CD4-positive, alpha-beta T cell treated with Interleukin-4 for 4 hours (primary cell): ENCODE data around the gene DDC.
A peak's percentile ranks its signal among the peaks of the same experiment; 100 is the strongest.
"Not testable (repeated sequence)": the region's sequence is repeated elsewhere in the genome, so short reads cannot be mapped to it uniquely, and the experiment has no call there.

Experiments
- DNase-seq: peaks from one replicate; pipeline ENCODE4 v3.0.0-alpha.2; 2020

DDC gene

DNA sequence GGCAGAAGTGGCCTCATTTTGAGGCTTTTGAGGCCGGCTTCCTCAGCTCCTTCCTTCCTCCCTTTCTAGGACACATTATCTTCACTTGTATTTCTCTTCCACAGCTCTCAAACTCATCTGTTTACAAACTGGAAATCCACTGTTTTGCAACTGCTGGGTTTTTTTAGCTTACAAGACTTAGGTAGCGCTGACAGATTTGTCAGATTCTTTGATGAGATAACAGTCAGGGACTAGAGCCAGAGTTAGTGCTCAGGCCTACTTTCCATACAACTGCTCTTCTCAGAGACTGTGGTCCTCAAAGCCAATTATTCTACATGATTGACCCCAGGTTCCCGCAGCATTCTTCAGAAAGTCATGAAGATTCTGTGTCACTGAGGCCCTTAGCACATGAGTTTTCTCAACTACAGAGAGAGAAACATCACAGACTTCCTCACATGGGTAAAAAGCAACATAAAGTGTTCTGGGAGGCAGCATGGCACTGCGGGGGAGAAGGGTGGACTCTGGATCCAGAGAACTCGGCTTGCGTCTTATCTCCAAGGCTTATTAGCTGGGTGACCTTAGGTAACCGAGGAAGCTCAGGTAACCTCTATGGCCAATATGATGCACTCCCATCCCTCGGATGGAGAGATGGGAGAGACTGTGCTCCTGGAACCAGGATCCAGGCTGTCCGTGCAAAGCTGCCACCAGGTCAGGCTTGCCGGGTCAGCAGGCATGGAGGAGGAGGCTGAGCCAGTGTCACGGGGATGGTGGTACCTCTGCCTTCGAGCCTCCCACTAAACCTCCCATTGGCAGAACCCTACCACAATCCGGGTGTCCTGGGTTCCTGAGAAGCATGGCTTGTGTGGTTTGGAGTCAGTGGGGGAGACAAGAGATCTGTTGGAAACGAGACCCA lies 10.5 kb downstream of the DDC start:
- DNase-seq, result no peak

DNA sequence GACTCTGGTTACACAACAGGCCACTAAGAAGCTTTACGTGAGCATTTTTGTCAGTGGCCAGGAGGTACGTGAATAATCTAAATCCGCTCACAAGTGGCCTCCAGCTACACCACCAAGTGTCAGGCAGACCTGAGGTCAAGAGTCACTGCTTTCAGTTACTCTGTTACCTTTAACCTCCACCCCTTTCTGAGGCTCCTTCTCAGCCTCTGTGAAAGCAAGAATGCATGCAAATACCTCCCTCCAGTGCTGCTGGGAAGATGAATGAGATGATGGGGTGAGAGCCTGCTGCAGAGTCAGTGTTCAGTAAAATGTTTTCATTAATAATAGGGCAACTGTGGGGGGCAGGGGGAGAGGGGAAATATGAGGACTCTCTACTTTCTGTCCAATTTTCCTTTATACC lies 11.2 kb downstream of the DDC start:
- no peak for DNase-seq

DNA sequence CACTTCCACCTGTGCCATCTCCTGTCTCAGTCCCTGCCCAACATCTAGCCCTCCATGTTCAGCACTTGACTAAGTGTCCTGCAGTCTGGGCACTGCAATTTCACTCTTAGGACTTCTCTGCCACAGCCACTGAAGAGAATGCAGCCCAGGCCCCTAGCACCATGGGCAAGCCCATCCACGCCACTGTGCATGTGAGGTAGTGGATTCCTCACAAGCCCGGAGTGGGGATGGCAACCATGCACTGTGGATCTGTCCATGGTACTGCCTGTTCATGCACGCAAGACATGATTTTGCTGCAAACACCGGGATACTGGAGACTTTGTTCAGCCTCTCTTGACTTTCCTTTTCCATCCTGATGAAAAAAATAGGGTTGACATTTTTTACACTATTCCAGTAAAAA lies 12.3 kb downstream of the DDC start:
- DNase-seq, result no peak

DNA sequence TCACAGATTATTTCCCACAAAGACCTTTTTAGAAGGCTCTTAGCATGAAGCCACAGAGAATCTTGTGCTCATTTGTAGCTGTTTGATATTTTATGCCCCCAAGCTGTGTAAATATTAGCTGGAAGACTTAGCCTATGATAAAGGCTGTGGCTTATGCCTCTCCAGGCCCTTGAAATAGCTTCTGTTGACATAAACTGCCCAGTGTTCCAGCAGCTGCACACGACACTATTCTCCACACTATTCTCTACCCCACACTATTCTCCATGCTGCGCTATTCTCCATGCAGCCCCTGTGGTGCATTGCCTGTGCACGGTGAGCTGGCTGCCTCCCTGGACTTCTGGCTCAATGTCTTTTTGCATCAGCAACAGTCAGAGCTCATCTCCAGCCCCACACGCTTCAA lies 13.1 kb downstream of the DDC start:
- DNase-seq, result no peak

DNA sequence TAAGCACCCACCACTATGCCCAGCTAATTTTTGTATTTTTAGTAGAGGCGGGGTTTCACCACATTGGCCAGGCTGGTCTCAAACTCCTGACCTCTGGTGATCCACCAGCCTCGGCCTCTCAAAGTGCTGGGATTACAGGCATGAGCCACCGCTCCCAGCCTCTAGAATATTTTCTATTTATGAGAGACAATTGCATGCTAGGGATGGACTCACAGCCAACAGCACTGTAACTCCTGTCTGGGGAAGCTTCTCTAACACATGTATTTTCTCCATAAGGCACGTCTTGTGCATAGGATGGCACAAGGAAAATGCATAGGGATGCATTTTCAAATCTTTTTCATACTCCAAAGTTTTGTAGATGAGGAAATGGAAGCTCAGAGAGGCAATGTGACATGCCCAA lies 19.6 kb downstream of the DDC start:
- not testable (repeated sequence) for DNase-seq

DNA sequence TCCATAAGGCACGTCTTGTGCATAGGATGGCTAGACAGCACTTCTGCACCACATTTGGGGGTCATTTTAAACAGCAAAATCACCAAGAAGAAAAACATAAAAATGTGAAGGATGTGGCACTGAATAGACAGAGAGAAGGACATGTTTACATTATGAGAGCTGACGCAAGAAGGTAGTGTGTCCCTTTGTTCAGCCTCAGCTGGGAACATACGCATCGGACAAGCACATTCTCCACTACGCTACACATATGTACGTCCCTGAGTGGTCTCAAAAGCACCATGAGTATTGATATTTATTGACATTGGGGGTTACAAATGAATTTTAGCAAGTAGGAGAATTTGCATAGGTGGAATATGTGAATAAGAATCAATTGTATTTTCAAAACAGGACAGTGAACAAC lies 20.2 kb downstream of the DDC start:
- DNase-seq, result no peak

DNA sequence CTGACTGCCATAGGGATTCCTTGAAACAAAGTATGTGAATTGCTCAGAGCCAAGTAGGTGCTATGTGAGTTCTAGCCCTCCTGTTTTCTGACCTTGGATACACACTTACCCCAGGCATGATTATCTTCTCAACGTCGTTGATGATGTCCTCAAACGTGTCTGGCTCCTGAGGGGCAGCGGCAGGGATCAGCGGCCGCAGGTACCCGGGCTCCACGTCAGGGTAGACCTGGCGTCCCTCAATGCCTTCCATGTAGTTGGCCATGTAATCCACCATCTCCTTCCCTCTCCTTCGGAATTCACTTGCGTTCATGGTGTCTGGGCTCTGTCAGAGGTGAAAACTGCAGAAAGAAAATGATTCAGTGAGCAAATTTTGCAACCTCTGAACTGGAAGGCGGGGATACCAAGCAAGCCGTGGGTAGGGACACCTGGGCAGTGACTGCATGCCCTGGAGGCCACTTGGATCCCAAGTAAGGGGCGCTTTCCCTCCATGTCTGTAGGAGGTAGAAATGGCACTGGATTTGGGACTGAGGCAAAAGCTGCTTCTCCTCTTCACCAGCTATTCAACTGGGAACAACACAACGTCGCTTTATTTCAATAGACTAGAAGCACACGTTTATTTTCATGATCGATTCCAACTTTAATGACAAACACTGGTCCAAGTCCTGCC lies 21.3 kb downstream of the DDC start:
- DNase-seq, result no peak

DNA sequence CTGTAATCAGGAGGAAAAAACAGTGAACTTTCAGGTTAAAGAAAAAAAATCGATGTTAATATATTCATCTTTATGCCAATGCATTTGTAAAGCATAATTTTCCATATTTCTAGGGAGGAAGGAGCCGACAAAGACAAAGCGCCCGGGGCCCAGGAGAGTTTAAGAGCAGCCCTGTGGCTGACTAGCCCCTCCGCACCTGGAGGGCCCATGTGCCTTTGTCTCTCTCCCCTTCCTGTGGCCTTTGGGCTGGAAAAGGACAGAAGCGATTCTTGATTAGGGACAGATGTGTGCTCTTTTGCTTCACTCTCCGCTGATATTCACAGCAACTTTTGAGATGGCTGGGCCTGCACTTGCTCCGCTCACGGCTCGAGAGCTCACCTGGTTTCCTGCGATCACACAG lies 23.1 kb downstream of the DDC start:
- no peak for DNase-seq

DNA sequence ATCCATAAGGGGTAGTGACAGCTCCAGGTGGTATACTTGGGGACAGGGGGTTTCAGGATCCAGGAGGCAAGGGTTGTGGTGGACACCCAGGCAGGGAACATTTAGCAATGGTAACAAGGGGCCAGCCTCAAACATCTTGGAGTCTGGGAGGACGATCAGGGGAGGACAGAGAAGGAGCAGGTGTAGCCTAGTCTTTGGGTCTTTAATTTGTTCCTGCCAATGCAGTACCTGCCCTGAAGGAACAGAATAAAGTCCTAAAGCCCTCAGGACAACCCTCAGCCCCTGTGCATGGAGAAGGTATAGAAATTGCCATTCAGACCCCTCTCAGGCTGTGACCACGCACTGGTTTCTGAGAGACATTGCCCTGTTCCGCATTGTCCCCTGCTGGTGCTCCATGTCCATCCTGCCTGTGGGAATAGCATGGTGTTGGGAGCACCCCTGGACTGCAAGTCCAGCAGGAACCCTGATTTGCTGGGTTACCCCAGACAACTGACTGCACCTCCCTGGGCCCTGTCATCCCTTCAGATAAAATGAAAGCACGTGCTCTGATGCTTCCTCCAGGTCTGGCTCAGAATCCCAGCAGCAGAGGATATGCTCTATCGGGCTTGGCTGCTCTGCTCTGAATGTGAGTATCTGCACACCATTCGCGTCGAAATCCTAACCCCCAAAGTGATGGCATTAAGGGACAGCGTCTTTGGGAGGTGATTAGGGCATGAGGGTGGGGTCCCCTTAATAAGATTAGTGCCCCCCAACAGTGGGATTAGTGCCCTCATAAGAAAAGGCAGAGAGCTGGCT lies 24.2 kb downstream of the DDC start:
- no peak for DNase-seq

DNA sequence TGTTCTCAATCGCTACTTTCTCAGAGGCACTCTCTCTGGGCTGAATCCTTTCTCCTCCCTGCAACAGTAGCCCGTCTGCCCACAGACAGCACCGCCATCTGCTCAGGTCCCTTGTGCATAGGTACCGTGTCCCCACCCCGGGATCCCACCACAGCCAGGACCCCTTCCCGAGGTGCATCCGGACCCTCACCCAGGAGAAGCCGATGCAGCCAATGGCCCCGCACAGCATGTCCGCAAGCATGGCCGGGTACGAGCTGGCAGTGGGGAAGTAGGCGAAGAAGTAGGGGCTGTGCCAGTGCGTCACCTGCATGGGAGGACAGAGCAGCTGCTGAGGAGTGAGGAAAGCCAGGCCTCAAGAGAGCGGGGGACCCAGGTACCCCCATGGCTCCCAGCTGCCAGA lies 25.5 kb downstream of the DDC start:
- no peak for DNase-seq

DNA sequence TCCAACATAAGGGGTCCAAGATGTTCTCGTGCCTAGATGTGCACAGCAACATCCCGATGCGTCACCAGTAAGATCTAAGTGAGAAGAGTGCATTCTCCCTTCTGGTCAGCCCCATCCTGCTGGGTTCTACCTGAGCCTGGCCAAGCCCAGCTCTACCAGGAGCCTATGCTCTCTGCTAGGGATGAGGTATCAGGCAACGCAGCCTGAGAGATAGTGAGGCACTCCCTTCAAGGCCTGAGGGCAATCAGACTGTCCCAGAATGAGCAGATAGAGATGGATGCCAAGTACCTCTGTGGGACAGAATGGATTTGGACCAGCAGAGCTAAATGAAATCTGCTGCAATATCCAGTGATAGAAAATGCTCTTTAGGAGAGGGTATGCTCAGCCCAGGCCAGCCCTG lies 26.7 kb downstream of the DDC start:
- no peak for DNase-seq

DNA sequence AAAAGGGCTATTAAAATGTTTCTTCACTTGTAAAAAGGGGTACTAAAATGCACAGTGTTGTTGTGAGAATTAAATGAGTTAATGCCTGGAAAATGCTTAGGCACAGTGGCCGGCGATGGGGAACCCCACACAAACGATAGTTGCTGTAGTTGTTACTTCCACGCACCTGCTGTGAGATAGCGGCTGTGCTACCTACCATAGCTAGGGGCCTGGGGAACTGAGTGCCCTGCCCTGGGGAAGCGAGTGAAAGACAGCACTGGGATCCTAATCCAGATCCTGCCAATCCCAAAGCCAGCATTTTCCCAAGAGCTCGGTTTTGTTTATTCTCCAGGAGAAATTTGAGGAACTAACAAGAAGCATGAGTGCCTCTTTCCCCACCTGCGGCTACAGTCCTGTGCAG lies 27.8 kb downstream of the DDC start:
- no peak for DNase-seq

DNA sequence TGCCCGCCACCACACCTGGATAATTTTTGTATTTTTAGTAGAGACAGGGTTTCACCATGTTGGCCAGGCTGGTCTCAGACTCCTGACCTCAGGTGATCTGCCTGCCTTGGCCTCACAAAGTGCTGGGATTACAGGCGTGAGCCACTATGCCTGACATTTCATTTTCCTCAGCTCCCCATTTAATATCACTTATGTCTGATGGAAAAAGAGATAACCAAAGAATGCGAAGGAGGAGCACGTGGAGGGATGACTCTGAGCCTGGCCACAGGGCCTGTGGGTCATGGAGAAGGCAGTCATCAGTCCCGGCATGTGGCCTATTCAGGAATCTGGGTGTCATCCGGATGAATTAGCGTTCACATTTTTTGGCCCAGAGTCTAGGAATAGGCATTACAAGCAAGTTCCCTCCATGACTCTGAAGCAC lies 29.9 kb downstream of the DDC start:
- not testable (repeated sequence) for DNase-seq

DNA sequence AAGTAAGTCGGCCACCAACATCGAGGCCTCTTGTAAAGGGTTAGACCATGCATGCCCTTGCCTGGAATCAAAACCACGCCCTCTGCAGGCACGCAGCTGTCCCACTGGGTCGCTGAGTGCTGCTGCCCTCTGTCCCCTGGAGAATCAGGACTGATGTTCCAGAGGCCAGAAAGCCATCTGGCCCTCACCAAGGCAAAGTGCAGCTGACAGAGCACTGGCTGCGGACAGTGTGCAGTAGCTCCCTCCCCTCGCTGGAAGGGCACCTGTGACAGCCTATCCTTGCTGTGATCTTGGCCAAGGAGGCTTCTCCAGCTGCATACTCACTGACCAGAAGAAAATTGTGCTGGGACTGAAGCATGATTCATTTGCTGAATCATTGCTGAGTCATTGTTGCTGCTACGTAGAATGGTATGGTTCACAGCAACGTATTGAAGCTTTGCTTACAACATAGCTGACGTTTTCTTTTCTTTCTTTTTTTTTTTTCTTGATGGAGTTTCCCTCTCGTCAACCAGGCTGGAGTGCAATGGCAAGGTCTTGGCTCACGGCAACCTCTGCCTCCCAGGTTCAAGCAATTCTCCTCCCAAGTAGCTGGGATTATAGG lies 30.4 kb downstream of the DDC start:
- DNase-seq, result no peak

DNA sequence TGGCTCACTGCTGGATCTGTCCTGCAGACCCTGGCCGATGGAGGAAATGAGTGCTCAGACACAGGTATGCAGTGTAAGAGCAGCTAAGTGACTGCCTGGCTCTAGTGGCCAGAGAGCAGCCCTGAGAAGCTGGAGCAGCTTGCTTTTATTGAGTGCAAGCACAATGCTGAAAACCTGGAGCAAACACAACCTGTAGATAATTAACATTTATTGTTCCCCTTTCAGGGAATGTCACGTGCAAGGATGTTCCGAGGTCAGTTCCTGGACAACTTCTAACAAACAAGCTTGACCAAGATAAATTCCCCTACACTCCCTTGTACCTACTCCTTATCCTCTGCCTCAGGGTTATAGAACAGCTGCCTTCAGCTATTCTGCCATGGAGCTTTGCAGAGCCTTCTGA lies 31.3 kb downstream of the DDC start:
- DNase-seq, result no peak

DNA sequence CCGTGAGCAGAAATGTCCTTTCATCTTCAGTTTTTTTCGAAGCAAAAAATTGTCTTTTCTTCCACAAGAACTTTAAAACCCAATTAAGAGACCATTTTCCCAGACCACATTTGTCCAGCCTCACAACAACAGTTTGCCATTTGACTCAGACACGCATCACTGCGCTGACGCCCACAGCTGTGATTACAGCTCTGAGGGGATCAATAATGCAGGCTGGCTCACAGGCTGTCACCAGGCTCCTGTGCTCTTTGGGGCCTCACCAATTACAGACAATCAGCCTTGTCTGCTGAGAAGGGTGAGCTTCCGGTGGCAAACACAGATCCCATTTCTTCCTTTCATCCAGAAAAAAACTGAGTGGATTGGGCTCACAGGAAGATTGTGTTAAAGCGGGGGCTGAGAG lies 33.3 kb downstream of the DDC start:
- DNase-seq, result no peak

DNA sequence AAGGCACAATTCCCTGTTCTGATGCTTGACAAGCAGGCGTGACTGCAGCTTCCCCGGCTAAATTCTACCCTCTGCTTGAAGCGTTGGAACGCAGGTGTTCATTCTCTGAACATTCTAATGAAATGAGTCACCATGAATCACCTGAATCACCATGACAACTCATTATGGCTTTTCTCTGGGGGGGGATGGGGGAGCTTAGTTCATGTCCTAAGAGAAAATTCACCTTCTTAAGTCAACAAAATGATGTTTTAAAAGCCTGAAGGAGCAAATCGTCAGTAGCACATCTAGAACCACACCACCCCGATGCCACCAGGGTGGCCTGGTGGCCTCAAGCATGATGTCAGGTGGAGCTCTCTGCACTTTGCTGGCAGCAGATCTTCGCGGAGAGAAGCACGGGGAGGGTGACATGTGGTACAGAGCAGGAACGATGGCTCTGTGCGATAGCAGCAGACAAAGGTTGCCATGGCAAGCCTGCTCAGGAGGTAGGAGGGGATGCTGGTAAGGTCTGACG lies 33.7 kb downstream of the DDC start:
- peak; percentile 13 for DNase-seq

DNA sequence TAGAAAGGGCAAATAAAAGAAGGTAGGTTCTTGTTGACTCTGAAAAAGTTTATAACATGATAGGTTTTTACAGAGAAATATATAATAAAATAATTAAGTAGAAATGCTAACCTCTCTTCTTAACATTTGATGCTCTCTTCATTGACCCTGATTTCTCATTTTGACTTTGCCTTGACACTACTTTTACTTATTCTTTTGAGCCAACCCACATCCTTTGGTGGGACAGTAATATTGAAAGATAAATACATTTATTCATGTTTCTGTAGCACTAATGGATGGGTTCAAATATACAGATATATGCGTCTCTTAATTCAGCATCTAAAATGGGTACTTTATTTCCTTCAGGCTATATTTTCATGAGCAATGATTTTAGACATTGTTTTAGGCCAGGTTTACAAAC lies 34.4 kb downstream of the DDC start:
- DNase-seq, result no peak

DNA sequence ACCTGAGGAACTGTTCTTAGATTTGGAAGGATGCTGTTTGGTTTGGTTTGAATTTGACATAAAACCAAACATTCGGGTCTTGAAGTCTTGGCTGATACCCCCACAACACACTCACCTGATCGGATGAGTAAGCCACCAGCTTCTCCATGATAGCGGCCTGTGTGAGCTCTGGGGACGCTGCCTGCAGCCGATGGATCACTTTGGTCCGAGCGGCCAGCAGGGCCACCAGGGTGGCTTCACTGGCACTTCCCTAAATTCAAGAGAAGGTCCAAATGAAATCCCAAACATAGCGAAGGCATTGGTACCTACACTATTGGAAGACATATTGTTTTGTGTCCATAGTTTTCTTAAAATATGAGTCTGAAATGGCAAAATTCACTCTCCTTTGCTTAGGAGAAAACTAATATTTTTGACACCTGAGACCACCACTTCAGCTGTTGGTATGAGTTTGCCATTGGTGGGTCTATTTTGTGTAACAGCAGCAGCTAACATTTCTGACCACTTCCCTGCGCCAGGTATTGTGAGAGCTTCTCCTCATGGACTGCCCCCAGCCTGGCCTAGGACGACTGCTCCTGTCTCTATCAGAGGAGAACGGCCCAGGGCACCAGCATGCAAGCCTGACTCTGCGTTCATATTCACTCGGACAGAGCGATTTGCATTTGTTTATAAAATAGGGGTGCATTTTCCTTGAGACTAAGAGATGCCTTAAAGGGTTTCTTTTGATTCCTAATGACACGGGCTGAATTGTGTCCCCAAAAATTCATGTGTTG lies 35.9 kb downstream of the DDC start:
- no peak for DNase-seq

DNA sequence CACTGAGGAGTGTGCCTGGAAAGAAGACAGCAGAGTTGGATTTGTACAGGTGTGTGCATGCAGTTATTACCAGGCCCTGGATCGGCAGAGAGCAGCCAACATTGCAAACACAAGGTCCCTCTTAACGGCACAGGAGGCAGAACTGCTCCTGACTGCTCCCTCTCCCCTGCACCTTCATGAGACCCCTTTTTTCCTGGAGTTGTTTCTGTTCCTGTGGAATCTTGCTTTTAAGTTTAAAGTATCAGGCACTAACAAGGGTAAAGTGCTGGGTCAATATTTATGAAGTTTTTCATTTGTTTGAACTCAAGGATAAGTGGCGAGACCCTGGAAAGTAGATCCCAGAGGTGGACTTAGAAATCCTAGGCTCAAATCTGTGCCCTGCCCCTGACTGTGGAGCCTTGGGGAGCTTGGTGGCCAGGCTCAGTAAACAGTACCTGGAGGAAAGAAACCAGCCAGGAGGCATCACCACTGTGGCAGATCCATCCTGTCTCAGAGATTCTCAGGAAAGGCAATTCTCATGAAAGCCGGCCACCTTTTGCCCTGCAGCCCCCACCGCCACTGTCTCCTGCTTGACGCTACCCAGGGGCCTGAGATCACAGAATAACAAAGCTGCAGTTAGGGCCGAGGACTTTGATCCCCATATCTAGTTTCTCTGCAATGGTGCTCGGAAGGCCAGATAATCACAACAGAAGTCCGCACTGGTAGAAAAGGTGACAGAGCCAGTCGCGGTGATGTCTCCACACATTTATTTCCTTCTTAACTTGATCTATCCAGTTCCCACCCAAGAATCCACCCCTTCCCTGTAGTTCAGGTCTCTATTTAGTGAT lies 36.7 kb downstream of the DDC start:
- no peak for DNase-seq

DNA sequence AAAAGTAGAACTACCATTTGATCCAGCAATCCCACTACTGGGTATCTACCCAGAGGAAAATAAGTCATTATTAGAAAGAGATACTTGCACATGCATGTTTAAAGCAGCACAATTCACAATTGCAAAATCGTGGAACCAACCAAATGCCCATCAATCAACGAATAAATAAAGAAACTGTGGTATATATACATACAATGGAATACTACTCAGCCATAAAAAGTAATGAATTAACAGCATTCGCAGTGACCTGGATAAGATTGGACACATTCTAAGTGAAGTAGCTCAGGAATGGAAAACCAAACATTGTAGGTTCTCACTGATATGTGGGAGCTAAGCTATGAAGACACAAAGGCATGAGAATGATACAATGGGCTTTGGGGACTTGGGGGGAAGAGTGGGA lies 45.9 kb downstream of the DDC start:
- DNase-seq, result not testable (repeated sequence)
